Renal cortical epithelial cell (primary cell): ENCODE measurements around the gene PSMC3IP. TPM values are rescaled to one million over a fixed set of nuclear protein-coding genes. Genes with fewer than 3 reads are reported as not detected.

Experiments used
- DNase-seq: peaks from one replicate; pipeline ENCODE4 v3.0.0-alpha.2; 2011; ENCODE audit warnings: low read depth
- total RNA-seq: library from RNA; depleted of rRNA; stranded (reverse); fragments of >200 nt; gene quantifications from 2 replicates; pipeline ENCODE4 v1.2.3, GENCODE V29; 2014

PSMC3IP gene
- total RNA-seq, 1 donor from 2014 or later: 2.9 TPM

GRCh38 chr17:42585353-42585752 lies 7.8 kb upstream of the PSMC3IP start:
- DNase-seq: no peak

- no peak for DNase-seq
These were observed 7.4 kb upstream of the PSMC3IP start for GRCh38 chr17:42584880-42585279.

- DNase-seq: no peak
These were observed 4.3 kb upstream of the PSMC3IP start for GRCh38 chr17:42581744-42582270.

DNA sequence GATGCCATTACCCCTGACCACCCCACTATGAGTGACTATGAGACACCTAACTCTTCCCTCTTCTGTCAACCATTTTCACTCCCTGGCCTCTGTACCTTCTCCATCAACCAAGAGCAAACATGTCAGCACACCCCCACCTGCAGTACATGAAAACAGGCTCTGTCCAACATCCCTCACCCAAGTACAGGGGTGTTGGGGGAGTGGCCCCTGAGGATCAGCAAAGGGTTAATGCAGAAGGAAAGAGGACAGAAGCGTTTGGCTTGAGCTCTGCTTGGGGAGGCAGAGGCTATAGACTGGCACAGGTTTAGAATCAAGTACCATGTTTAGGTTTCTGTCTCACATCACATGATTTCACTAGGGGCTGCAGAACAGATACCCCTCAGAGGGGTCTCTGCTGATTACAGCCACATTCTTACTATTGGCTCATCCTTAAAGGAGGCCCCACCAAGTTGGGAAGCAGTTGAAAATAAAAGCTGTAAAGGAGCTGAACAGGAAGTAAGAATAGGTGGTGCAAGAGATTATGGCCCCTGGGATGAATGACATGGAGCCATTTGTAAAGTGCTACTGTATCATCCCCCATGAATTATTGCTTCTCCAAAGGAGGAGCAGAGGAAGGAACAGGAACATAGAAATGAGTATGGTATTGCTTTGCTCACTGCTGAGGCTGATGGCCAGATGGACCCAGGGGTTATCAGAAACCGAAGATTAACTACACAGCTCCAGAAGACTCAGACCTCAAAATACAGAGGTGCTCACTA lies 2.4 kb upstream of the PSMC3IP start:
- DNase-seq: no peak

DNA sequence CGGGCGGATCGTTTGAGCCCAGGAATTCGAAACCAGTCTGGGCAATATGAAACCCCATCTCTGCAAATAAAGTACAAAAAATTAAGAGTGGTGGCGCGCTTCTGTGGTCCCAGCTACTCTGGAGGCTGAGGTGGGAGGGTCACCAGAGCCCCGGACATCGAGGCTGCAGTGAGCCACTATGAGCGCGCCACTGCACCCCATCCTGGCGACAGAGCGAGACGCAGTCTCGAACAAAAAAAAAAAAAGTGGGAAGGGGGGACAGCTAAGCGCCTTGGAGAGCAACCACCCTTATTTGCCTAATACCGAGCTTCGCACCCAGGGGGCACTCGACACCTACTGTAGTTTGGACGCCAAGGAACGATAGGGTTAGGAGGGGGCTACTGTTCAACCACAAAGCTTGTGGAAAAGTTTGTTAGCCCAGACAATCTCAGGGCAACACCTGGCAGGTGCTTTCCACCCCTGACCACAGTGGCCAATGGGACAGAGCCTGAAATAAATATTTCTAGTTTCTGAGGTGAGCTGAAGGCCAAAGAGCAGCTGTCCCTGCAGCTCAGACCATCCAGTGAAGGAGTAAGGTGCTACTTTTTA lies 847 bp upstream of the PSMC3IP start:
- DNase-seq: peak; percentile 58

DNA sequence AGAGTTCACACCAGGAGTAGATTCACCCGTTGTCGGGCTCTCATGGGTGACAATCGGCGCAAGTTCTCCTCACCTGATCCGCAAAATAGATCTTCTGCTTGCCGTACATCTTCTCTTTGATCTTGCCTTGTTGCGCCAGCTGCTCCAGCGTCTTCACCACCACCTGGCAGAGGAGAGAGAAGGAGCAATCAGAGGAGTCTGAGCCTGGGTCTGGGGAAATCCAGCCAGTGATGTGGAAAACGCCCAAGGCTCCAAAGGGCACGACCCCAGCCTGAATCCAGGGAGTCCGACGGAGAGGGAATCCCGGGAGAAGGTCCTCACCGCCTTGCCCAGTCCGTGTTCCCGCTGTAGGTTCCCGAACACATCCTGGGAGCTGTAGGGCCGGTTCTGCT lies 393 bp downstream of the PSMC3IP start:
- DNase-seq: no peak

- no peak for DNase-seq
These were observed 3.1 kb downstream of the PSMC3IP start for GRCh38 chr17:42574463-42574862.

GRCh38 chr17:42573095-42573494 lies 4.4 kb downstream of the PSMC3IP start:
- no peak for DNase-seq

GRCh38 chr17:42571435-42572225 lies 5.9 kb downstream of the PSMC3IP start:
- no peak for DNase-seq

DNA sequence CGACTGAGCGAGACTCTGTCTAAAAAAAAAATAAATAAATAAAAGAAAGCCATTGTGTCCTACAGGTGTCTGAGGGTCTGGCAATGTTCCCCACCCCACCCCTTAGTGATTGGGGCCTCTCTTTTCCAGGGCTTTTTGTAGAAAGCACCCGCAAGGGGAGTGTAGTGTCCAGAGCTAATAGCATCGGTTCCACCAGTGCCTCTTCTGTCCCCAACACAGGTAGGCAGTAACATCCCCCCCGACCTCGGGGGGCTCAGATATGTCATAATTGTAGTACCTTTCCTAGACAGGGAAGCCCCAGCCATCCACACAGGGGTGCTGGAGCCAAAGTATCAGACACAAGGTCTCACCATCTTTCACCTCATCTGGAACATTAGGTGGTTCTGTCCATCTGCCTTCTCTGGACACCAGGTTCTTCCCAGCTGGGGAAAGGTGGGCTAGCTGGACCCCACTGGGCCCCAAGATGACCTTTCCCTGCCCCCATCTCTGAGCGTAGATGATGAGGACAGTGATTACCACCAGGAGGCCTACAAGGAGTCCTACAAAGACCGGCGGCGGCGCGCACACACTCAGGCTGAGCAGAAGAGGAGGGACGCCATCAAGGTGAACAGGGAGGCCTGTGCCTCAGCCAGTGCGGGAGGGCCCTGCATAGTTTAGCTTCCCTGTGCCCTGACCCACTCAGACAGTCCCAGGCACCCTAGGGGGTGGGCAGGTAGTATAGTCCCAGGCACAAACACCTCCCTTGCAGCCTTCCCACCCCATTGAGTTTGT lies 9.0 kb downstream of the PSMC3IP start:
- no peak for DNase-seq

GRCh38 chr17:42566883-42567573 lies 10.5 kb downstream of the PSMC3IP start, which contains the start of gene MLX:
TSS of gene MLX (plus strand) at chr17:42567100. CDS start at chr17:42567125, 25 bp downstream.
- peak; percentile 66 for DNase-seq

DNA sequence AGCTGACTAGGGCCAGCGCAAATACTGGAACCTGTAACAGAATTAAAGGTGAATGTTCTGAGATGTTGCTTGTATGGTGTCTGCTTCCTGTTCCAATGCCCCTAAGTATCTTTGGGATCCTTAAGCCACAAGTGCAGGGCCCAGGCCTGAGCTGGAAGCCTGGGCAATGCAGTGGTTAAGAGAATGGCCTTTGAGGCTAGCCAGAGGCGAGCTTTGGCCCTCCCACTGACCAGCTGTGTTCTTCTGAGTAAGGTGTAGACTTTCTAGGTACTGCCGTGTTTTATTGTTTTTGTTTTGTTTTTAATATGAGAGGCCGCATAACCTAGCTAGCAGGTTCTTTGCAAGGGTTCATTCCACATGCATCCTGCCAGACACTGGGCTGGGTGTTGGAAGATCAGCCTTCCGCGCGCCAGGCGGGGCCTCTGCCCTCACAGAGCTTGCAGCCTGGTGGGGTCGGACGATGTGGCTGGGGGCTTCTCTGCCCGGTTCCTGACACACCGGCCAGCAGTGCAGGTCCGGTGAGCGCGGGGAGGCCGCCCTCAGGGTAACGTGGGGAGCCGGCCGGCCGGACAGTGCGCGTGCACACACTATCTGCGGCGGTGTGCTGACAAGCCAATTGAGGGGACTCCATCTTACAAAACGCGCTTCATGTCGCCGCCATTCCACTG lies 11.2 kb downstream of the PSMC3IP start:
- DNase-seq: no peak

DNA sequence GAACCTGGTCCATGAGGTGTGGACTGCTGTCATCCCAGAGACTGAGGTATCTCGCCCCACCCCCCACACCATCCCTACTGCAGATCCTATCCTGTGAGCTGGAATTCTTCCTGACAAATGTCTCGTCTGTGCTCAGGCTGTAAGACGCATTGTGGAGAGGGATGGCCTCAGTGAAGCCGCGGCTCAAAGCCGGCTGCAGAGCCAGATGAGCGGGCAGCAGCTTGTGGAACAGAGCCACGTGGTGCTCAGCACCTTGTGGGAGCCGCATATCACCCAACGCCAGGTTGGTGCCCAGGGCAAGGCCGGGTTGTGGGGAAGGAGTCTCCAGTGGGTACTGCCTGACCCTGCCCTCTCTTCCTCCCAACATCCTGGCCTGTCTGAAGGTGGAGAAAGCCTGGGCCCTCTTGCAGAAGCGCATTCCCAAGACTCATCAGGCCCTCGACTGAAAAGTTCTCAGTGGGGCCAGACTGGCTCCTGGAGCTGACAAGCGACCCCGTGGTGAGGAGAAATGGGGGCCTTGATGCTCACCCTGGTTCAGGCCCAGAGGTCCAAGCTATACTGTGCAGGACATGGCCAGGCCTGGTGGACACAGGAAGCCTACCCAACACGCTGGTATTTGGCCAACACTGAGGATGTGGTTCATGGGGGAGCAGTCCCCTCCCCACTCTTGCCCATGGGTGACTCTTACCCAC lies 11.9 kb downstream of the PSMC3IP start:
- DNase-seq: no peak

GRCh38 chr17:42564815-42565522 lies 12.6 kb downstream of the PSMC3IP start:
- DNase-seq: no peak

- no peak for DNase-seq
These were observed 13.6 kb downstream of the PSMC3IP start for GRCh38 chr17:42563950-42564349.

DNA sequence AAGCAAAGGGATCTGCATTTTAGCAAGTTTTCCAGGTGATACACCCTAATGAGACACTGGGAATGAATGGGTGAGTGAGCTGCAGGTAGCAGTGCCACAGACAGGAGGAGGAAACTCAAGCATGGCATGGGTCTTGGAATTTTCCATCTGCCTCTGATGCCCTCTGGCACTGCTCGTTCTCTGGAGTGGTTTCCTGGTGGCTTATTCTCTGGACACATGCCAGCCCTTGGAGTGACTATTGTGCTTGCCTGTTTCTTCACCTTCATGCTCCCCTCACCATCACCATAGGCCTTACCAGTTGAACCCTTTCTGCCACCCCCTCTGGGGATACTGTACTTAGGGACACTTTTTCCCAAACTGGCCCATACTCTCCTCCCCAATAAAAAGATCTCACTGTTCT lies 14.0 kb downstream of the PSMC3IP start:
- peak; percentile 66 for DNase-seq

- DNase-seq: no peak
These were observed 14.4 kb downstream of the PSMC3IP start for GRCh38 chr17:42563143-42563509.

DNA sequence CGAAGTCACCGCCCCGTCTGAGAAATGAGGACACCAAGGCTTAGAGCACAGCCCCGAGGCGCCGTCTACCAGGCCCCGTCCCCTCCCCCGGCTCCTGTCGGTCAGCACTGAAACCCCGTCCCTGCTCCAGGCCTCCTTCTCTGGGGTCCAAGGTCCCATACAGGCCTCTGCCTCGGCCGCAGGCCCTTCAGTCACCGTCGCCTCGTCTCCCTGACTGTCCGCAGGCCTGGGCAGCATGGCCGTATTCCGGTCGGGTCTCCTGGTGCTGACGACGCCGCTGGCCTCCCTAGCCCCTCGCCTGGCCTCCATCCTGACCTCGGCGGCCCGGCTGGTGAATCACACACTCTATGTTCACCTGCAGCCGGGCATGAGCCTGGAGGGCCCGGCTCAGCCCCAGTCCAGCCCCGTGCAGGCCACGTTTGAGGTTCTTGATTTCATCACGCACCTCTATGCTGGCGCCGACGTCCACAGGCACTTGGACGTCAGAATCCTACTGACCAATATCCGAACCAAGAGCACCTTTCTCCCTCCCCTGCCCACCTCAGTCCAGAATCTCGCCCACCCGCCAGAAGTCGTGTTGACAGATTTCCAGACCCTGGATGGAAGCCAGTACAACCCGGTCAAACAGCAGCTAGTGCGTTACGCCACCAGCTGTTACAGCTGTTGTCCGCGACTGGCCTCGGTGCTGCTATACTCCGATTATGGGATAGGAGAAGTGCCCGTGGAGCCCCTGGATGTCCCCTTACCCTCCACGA lies 15.0 kb downstream of the PSMC3IP start:
- DNase-seq: no peak
